ENCODE measurements around the gene DGKG.

The DGKG gene

DNA sequence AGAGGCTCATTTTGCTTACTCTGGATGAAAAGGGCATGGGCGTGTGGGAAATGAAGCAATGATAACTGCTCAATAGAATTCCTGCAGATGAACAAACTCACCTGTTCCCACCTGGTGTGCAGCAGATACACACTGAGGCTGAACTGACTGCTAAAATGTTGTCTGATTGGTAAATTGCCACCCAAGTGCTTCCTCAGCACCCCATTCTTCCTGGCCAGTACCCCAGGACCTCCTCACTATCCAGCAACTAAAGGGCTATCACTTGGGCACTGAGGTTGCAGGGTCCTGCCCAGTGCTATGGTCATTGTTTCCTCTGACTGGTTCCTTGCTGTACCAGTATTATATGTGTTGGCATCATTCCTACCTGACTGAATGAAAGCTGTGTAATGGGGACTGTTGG lies 38.0 kb upstream of the DGKG start:
- no peaks in the 10 kb centered on the region for H3K36me3 Mint-ChIP-seq (ENCODE audit: low read depth)
- H3K4me3 Mint-ChIP-seq, result no peak overlapping the region
- TF ChIP-seq CTCF (IDR thresholded peaks at IDR 0.05; ENCODE audit: unreplicated experiment in 3 of 3), result no peak
- H3K4me1 Mint-ChIP-seq, result no peaks in the 10 kb centered on the region
- H3K9me3 Mint-ChIP-seq, result no peaks in the 10 kb centered on the region
- no peak overlapping the region for H3K27ac Mint-ChIP-seq
- H3K27me3 Mint-ChIP-seq (ENCODE audit: low read depth), result peaks cover 4% of the 10 kb centered on the region

- Mint-ChIP-seq H3K27ac (no peak overlapping the region), H3K4me1 (no peaks in the 10 kb centered on the region), H3K27me3 (ENCODE audit: low read depth) (no peaks in the 10 kb centered on the region), H3K36me3 (ENCODE audit: low read depth) (no peaks in the 10 kb centered on the region), H3K9me3 (peaks cover 4% of the 10 kb centered on the region), H3K4me3 (no peak overlapping the region)
- no peak for TF ChIP-seq CTCF (IDR thresholded peaks at IDR 0.05; ENCODE audit: unreplicated experiment in 3 of 3)
Observed at GRCh38 chr3:186394566-186395217, 32.7 kb upstream of the DGKG start.

GRCh38 chr3:186386883-186387560 lies 25.0 kb upstream of the DGKG start:
- no peak overlapping the region for H3K27ac Mint-ChIP-seq
- H3K4me3 Mint-ChIP-seq, result no peak overlapping the region
- H3K9me3 Mint-ChIP-seq, result no peaks in the 10 kb centered on the region
- no peak for TF ChIP-seq CTCF (IDR thresholded peaks at IDR 0.05; ENCODE audit: unreplicated experiment in 3 of 3)
- no peaks in the 10 kb centered on the region for H3K27me3 Mint-ChIP-seq (ENCODE audit: low read depth)
- H3K36me3 Mint-ChIP-seq (ENCODE audit: low read depth), result no peaks in the 10 kb centered on the region
- H3K4me1 Mint-ChIP-seq, result no peaks in the 10 kb centered on the region

- Mint-ChIP-seq H3K4me1 (peaks cover 8% of the 10 kb centered on the region), H3K27ac (no peak overlapping the region), H3K9me3 (no peaks in the 10 kb centered on the region), H3K36me3 (ENCODE audit: low read depth) (no peaks in the 10 kb centered on the region), H3K27me3 (ENCODE audit: low read depth) (no peaks in the 10 kb centered on the region), H3K4me3 (no peak overlapping the region)
- TF ChIP-seq CTCF (IDR thresholded peaks at IDR 0.05; ENCODE audit: unreplicated experiment in 3 of 3), result no peak
Observed at GRCh38 chr3:186385856-186386602, 24.0 kb upstream of the DGKG start.

DNA sequence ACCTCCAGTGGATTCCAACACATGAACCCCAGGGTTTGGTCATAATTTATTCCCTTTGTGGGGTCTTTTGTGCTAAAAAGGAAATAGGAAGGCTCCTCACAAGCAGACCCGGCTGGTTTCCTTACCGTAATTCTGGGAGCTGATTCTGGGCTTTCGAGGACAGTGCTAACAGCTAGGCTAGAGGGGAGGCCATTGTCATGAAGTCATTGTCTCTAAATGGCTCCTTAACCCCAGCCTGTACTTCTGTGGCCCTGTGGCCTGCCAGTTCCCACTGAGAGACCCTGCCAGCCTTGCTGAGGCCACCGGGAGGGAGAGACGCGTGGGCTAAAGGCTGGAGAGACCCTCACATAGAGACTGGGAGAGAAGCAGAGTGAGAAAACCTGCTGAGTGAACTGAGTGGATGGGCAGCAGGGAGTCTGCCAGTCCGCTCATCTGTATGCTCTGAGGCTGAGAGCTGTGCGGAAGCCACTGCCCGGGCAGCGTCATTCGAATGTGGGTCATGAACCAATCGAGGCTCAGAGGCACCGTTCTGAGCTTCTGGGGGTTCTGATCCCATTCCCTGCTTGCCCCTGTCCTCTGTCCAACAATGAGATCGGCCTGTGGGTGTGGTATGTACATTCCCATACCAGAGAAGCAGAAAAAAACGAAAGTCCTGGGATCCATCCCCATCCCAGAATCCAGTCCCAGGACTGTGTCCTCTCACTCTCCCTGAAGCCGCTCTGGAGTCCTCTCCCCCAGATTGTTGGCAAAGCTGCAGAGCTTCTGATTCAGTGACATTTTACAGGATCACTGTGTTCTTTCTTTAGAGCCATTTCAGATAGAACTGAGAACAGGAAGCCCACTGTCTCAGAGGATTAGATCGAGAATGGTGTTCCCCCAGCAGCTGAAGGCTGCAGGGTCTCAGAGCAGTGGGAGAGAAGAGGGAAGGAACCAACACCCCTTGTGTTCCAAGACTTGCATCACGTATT lies 21.3 kb upstream of the DGKG start:
- TF ChIP-seq CTCF (IDR thresholded peaks at IDR 0.05; ENCODE audit: unreplicated experiment in 3 of 3), result no peak
- Mint-ChIP-seq H3K27ac (peak overlapping the region in 1 of 3 experiments; percentile 69), H3K4me1 (peaks cover 8% of the 10 kb centered on the region), H3K36me3 (ENCODE audit: low read depth) (no peaks in the 10 kb centered on the region), H3K4me3 (no peak overlapping the region), H3K9me3 (peaks cover 4% of the 10 kb centered on the region), H3K27me3 (ENCODE audit: low read depth) (peaks cover 7% of the 10 kb centered on the region)

Data from nephron (organoid).